HepG2 (cell line): ENCODE results near the gene ARMC5. TPM values are rescaled to one million over a fixed set of nuclear protein-coding genes. Genes with fewer than 3 reads are reported as not detected.
A peak's percentile ranks its signal among the peaks of the same experiment; 100 is the strongest.

Source experiments
- EP300 ChIP-seq, 3 experiments: sonication (generic) in 1 of 3; formaldehyde crosslinking in 1 of 3; IDR thresholded peaks; 2 replicates each; pipeline versions ENCODE4 v1.5.1 to v1.6.1; 2011 to 2020; ENCODE audit warnings: low read depth in 2 of 3, low read length in 2 of 3, borderline replicate concordance in 1 of 3, improper control_type of control experiment in 1 of 3, mild to moderate bottlenecking in 1 of 3, missing genetic modification reagents in 1 of 3, moderate library complexity in 1 of 3
- FOXM1 ChIP-seq: sonication (generic); formaldehyde crosslinking; IDR thresholded peaks from 2 replicates; pipeline ENCODE4 v1.5.0; 2020; ENCODE audit warnings: missing genetic modification reagents
- KLF16 ChIP-seq, 2 experiments: sonication (generic) in 1 of 2; formaldehyde crosslinking in 1 of 2; IDR thresholded peaks; 2 replicates each; pipeline versions ENCODE4 v1.6.1 to v1.8.0; 2016 to 2023; ENCODE audit warnings: missing genetic modification reagents in 2 of 2, missing compliant biosample characterization in 1 of 2
- SMAD3 ChIP-seq: sonication (generic); formaldehyde crosslinking; IDR thresholded peaks from 2 replicates; pipeline ENCODE4 v1.4.0; 2020; ENCODE audit warnings: missing genetic modification reagents
- SNRNP70 ChIP-seq: fragments of 200-400 bp; formaldehyde crosslinking; IDR thresholded peaks from 2 replicates; pipeline ENCODE4 v1.6.1; 2017; ENCODE audit warnings: mild to moderate bottlenecking, low read depth, low read length, moderate library complexity
- ZHX2 ChIP-seq, 2 experiments: sonication (generic) in 1 of 2; formaldehyde crosslinking in 1 of 2; IDR thresholded peaks; 2 replicates each; pipeline versions ENCODE4 v1.6.1 to v1.9.0; 2014 to 2022; ENCODE audit warnings: antibody characterized with exemption in 1 of 2, borderline replicate concordance in 1 of 2, inconsistent platforms in 1 of 2, low read depth in 1 of 2, missing genetic modification reagents in 1 of 2
- ZMYM4 ChIP-seq: sonication (generic); formaldehyde crosslinking; IDR thresholded peaks from 2 replicates; pipeline ENCODE4 v1.8.1; 2023; ENCODE audit warnings: mild to moderate bottlenecking, missing genetic modification reagents
- ZNF333 ChIP-seq: sonication (generic); formaldehyde crosslinking; IDR thresholded peaks from 2 replicates; pipeline ENCODE4 v1.4.0; 2020; ENCODE audit warnings: mild to moderate bottlenecking, missing genetic modification reagents, borderline replicate concordance
- ZNF550 ChIP-seq: sonication (generic); formaldehyde crosslinking; IDR thresholded peaks from 2 replicates; pipeline ENCODE4 v1.4.0; 2020; ENCODE audit warnings: mild to moderate bottlenecking, missing genetic modification reagents, borderline replicate concordance
- ZNF747 ChIP-seq: sonication (generic); formaldehyde crosslinking; IDR thresholded peaks from 2 replicates; pipeline ENCODE4 v1.8.1; 2023; ENCODE audit warnings: missing genetic modification reagents, mild to moderate bottlenecking, borderline replicate concordance
- ZNF816 ChIP-seq: sonication (generic); formaldehyde crosslinking; IDR thresholded peaks from 2 replicates; pipeline ENCODE4 v1.8.0; 2022; ENCODE audit warnings: missing genetic modification reagents, mild to moderate bottlenecking, borderline replicate concordance
- ZNF891 ChIP-seq: sonication (generic); formaldehyde crosslinking; IDR thresholded peaks from 2 replicates; pipeline ENCODE4 v1.5.0; 2020; ENCODE audit warnings: mild to moderate bottlenecking, missing genetic modification reagents
- ZSCAN30 ChIP-seq: sonication (generic); formaldehyde crosslinking; IDR thresholded peaks from 2 replicates; pipeline ENCODE4 v1.5.0; 2020; ENCODE audit warnings: mild to moderate bottlenecking, missing genetic modification reagents
- polyA plus RNA-seq, 8 experiments: library from polyadenylated mRNA; depleted of rRNA in 3 of 8; stranded (reverse) in 7 of 8; unstranded in 1 of 8; fragments of >200 nt; fragmentation: Illumina TruSeq in 4 of 8; extraction: Trizol in 4 of 8; gene quantifications; 2 replicates each; pipeline versions ENCODE4 v1.2.1 to v1.2.3, GENCODE V29; 2011 to 2016; ENCODE audit warnings: low read depth in 4 of 8, missing spikeins in 1 of 8, mixed read lengths in 1 of 8; ENCODE audit not compliant: insufficient read depth in 1 of 8
- total RNA-seq, 5 experiments: library from RNA; depleted of rRNA; stranded (reverse); fragments of >200 nt; fragmentation: Illumina TruSeq; extraction: Trizol; gene quantifications; 2 replicates each; pipeline ENCODE4 v1.2.3, GENCODE V29; 2016; ENCODE audit warnings: low read depth in 1 of 5
- TF ChIP-seq, protein P1 (sequence below): IDR thresholded peaks from 2 replicates; pipeline ENCODE4 v1.6.1; 2018; ENCODE audit warnings: missing genetic modification reagents, mild to moderate bottlenecking, missing compliant biosample characterization
- TF ChIP-seq, protein P2 (sequence below): sonication (generic); formaldehyde crosslinking; IDR thresholded peaks from 2 replicates; pipeline ENCODE4 v1.8.1; 2023; ENCODE audit warnings: mild to moderate bottlenecking, missing genetic modification reagents
- TF ChIP-seq, protein P3 (sequence below): sonication (generic); formaldehyde crosslinking; IDR thresholded peaks from 2 replicates; pipeline ENCODE4 v1.5.1; 2020; ENCODE audit warnings: missing genetic modification reagents, mild to moderate bottlenecking, borderline replicate concordance

The ARMC5 gene
- total and polyA plus RNA-seq, 2 of the 13 experiments (the other 11 are each of a cell fraction or from before 2014, with no cell fraction given), result 10.8 to 22.3 TPM

DNA sequence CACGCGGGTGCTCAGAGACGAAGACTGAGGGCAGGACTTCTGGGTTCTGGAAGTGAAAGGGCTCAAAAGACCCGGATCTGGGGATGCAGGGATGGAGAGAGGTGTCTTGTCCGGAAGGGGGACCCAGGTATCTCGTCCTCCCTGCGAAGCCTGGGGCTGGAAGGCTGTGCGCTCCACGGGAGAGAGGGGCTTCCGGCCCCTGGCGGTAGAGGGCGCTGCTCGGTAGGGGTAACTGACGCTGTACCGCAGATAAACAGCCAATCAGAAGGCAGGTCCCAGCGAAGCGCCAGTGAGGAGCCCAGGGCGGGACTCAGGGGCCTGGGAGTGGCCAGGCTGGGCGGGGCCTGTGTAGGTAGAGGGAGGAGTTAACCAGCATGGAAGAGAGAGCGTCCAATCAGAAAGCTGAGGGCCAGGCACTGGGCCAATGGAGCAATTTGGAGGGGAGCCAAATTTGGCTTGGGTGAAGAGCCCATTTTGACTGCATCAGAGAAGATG, 13.5 kb downstream of the ARMC5 start (continued):
- peak; percentile 70 for TF ChIP-seq ZHX2 (IDR thresholded peaks at IDR 0.05; ENCODE audit: low read depth)
- no peak for TF ChIP-seq ZHX2 (CRISPR knock-in tag; IDR thresholded peaks at IDR 0.05; ENCODE audit: borderline replicate concordance)
- TF ChIP-seq, protein P1, sequence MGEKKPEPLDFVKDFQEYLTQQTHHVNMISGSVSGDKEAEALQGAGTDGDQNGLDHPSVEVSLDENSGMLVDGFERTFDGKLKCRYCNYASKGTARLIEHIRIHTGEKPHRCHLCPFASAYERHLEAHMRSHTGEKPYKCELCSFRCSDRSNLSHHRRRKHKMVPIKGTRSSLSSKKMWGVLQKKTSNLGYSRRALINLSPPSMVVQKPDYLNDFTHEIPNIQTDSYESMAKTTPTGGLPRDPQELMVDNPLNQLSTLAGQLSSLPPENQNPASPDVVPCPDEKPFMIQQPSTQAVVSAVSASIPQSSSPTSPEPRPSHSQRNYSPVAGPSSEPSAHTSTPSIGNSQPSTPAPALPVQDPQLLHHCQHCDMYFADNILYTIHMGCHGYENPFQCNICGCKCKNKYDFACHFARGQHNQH (CRISPR knock-in tag), result no peak
- TF ChIP-seq, protein P2, sequence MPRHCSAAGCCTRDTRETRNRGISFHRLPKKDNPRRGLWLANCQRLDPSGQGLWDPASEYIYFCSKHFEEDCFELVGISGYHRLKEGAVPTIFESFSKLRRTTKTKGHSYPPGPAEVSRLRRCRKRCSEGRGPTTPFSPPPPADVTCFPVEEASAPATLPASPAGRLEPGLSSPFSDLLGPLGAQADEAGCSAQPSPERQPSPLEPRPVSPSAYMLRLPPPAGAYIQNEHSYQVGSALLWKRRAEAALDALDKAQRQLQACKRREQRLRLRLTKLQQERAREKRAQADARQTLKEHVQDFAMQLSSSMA (CRISPR knock-in tag), result no peak
- no peak for TF ChIP-seq KLF16 (CRISPR knock-in tag; IDR thresholded peaks at IDR 0.05)
- TF ChIP-seq SNRNP70, result no peak
- no peak for TF ChIP-seq ZNF816 (CRISPR knock-in tag)
- TF ChIP-seq, protein P3, sequence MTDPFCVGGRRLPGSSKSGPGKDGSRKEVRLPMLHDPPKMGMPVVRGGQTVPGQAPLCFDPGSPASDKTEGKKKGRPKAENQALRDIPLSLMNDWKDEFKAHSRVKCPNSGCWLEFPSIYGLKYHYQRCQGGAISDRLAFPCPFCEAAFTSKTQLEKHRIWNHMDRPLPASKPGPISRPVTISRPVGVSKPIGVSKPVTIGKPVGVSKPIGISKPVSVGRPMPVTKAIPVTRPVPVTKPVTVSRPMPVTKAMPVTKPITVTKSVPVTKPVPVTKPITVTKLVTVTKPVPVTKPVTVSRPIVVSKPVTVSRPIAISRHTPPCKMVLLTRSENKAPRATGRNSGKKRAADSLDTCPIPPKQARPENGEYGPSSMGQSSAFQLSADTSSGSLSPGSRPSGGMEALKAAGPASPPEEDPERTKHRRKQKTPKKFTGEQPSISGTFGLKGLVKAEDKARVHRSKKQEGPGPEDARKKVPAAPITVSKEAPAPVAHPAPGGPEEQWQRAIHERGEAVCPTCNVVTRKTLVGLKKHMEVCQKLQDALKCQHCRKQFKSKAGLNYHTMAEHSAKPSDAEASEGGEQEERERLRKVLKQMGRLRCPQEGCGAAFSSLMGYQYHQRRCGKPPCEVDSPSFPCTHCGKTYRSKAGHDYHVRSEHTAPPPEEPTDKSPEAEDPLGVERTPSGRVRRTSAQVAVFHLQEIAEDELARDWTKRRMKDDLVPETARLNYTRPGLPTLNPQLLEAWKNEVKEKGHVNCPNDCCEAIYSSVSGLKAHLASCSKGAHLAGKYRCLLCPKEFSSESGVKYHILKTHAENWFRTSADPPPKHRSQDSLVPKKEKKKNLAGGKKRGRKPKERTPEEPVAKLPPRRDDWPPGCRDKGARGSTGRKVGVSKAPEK (CRISPR knock-in tag), result no peak
- TF ChIP-seq SMAD3, result no peak
- no peak for TF ChIP-seq ZMYM4 (CRISPR knock-in tag)
- TF ChIP-seq EP300 (IDR thresholded peaks at IDR 0.05; ENCODE audit: low read depth in 2 of 2, low read length in 2 of 2), result no peak
- TF ChIP-seq EP300 (CRISPR knock-in tag; IDR thresholded peaks at IDR 0.05; ENCODE audit: borderline replicate concordance), result 0 out of 2 replicates have a peak, but pooled peaks have one; percentile 15
- TF ChIP-seq ZNF550 (CRISPR knock-in tag), result no peak
- no peak for TF ChIP-seq FOXM1
- TF ChIP-seq ZNF891 (CRISPR knock-in tag), result peak; percentile 100
- TF ChIP-seq ZNF747 (CRISPR knock-in tag), result no peak
- no peak for TF ChIP-seq ZNF333 (CRISPR knock-in tag)
- no peak for TF ChIP-seq ZSCAN30 (CRISPR knock-in tag)
